Activated CD8-positive, alpha-beta memory T cell treated with anti-CD3 and anti-CD28 coated beads, Interleukin-2, amount 50 U/mL, for 4 hours (primary cell): ENCODE data around the gene PTPRF.
"Not testable (repeated sequence)": the region's sequence is repeated elsewhere in the genome, so short reads cannot be mapped to it uniquely, and the experiment has no call there.

Source experiments
- DNase-seq: peaks from one replicate; pipeline ENCODE4 v3.0.0-alpha.2; 2020

The PTPRF gene

DNA sequence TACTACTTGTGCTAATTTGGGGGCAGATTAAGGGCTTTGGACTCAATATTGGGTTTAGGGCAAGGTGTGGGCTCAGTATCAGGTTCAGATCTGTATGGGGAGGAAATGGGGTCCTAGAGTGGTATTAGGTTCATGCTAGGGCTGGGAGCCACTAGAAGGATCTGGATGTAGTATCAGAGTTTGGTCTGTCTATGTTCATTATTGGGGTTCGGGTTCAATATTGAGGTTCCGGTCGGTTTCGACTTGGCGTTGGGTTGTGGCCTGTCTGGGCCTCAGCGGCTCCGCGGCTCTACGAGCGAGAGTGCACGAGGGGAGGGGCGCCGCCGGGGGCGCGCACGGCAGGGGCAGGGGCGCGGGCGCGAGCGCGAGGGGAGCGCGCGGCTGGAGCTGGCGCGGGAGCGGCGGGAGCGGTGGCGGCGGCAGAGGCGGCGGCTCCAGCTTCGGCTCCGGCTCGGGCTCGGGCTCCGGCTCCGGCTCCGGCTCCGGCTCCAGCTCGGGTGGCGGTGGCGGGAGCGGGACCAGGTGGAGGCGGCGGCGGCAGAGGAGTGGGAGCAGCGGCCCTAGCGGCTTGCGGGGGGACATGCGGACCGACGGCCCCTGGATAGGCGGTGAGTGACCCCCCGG lies at the start of gene PTPRF:
PTPRF (plus strand) TSS at position 401 of the 624 bp plus-strand sequence. CDS start 14,193 bp downstream, outside the sequence.
- DNase-seq, result peak; percentile 25

DNA sequence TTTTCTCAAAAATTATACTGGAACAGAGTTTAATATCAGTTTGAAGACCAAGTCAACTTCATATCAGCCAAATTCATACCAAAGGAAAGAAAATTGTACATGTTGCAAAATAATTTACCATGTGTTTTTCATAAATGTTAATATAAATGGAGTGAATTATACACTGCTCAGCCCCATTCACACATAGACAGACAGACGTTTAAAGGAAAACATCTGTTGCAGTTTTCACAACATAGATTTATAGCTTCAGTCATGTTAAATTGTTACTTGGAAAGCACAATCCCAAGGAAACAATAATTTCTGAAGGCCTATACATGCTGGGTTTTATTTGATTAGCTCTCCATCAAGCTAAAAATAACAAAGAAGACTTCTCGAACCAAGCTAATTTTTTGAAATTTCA lies 49.2 kb upstream of the PTPRF start:
- DNase-seq, result no peak

DNA sequence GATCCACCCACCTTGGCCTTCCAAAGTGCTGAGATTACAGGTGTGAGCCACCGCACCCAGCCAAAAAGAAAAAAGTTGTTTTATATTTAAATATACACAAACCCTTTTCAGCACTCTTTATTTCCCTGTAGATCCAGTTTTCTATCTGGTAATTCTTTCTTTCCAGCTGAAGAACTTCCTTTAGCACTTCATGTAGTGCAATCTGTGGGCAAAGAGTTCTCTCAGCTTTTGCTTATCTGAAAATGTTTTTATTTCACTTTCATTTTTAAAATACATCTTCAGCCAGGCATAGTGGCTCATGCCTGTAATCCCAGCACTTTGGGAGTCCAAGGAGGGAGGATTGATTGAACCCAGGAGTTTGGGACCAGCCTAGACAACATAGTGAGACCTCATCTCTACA lies 48.5 kb upstream of the PTPRF start:
- DNase-seq, result no peak

DNA sequence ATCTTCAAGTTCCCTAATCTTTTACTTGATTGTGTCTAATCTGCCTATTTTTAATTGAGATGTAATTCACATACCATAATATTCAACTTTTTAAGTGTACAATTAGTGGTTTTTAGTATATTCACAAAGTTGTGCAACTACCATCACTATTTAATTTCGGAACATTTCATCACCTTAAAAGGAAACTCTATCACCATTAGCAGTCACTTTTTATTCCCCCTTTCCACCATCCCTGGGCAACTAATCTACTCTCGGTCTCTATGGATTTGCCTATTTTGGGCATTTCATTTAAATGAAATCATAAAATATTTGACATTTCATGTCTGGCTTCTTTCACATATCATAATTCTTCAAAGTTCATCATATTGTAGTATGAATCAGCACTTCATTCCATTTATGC lies 46.3 kb upstream of the PTPRF start:
- DNase-seq, result no peak

DNA sequence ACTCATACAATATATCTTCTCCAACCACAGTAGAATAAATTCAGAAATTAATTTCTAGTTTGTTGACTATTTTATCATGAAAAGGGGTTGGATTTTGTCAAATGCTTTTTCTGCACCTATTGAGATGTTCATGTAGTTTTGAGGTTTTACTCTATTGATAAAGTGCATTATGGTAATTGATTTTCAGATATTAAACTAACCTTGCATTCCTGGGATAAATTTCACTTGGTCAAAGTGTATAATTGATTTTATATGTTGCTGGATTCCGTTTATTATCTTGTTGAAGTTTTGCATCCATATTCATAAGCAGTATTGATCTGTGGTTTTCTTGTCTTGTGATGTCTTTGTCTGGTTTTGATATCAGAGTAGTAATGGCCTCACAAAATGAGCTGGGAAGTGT lies 42.5 kb upstream of the PTPRF start:
- no peak for DNase-seq

DNA sequence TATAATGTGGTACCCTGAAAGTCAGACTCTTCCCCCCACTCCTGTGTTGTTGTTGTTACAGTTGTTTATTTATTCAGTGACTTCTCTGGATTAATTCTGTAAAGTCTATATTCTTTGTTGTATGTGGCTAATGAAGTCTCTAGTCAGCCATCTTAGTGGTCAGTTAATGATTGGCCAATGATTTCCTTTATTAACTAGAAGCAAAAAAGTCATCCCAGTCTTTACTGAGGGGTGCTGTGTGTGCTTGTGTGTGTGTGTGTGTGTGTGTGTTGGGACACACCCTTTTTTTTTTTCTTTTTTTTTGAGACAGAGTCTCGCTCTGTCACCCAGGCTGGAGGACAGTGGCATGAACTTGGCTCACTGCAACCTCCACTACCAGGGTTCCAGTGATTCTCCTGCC lies 39.6 kb upstream of the PTPRF start:
- no peak for DNase-seq

DNA sequence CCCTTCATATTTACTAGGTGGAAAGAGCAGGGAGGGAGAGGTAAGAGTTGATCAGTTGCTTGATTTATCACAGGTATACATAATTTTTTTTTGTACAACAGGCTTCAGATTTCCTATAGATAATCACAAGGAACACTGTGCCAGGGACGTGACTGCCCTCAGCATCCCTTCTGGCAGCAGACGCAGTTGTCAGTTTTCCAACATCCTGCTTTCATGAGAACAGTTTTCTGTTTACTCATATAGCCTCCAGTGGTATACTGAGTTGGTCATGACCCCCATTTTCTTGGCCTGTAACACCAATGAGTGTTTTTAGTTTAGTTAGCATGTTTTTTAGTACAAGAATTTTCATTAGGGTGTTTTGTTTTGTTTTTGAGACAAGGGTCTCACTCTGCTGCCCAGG lies 37.9 kb upstream of the PTPRF start:
- DNase-seq, result no peak

DNA sequence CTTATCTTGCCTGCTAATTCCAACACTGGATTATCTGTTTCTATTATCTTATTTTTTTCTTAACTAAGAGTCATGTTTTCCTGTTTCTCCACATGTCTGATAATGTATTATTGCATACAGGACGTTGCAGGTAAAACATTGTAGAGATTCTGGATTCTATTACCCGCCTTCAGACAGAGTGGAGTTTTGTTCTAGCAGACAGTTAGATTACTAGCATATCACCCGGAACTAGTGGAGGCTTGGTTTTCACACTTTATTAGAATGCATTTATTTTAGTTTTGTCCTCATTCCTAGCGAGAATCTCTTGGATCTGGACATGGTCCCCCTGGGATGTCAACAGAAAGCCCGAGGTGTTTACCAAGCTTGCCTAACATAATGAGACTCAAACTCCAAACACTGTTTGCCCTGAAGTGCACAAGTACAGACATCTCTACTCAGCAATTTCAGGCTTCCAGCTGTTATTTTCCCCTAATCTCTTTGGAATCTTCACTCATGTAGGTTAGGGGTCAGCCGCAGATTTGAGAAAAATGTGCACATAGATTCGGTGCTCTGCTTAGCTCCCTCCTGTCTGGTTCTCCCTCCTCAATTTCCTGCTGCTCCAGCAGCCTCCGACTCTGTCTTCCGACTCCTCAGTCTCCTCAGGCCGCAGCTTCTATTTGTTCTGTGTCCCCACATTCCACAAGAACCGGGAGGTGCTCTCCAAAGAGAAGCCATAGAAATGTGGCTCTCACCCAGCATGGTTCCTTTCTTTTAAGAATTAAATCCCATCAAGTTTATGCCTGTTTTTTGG lies 36.8 kb upstream of the PTPRF start:
- no peak for DNase-seq

DNA sequence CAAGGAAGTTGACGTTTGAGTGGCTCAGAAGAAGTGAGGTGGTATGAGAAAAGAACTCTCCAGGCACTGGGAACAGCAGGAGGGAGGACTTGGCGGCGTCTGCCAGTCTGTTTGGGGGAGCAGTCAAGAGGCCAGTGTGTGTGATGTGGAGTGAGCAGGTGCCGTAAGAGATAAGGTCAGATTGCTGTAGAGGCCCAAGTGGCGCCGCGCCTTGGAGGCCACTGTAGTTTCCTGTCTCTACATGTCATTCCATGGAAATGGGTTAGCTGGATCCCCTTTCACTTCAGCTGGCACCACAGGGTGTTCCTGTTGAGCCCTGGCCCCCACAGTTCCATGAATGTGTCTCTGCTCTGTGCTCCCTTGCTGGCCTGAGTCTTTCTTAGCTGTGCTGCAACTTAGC lies 35.5 kb upstream of the PTPRF start:
- DNase-seq, result no peak

DNA sequence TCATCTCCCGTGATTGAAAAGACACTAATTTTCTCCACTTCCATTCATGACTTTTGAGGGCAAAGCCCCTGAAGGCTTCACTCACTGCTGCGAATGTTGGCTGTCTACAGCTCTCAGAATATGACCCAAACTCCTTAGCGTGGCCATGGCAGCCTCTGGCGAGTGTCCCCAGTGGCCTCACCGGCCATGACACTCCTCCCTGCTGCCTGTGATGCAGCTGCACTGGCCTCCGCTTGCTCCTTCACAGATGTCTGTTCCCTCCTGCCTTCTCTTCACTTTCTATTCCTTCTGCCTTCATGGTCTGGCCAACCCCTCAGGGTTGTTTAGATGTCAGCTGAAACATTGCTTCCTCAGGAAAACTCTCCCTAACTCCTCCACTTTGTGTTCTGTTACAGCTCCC lies 30.8 kb upstream of the PTPRF start:
- DNase-seq, result no peak

DNA sequence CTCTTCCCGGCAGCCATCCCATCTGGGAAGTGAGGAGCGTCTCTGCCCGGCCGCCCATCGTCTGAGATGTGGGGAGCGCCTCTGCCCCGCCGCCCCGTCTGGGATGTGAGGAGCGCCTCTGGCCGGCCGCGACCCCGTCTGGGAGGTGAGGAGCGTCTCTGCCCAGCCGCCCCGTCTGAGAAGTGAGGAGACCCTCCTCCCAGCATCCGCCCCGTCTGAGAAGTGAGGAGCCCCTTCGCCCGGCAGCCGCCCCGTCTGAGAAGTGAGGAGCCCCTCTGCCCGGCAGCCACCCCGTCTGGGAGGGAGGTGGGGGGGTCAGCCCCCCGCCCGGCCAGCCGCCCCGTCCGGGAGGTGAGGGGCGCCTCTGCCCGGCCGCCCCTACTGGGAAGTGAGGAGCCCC lies 28.9 kb upstream of the PTPRF start:
- not testable (repeated sequence) for DNase-seq

DNA sequence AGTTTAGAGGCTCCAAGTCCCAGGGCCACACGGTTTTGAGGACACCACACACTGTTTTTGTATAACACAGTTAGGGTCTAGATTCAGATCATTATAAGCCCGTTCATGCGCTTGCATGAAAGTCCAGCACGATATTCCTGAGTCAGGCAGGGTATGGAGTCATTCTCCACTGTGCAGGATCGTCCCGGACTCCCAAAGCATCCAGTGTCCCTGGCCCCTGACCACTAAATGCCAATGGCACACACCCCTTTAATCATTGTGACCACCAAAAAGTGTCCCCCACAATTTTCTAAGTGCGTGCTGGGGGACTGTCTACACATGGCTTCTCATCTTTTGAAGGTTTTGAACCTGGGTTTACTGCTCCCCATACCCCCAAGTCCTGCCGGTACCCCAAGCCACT lies 27.1 kb upstream of the PTPRF start:
- no peak for DNase-seq

DNA sequence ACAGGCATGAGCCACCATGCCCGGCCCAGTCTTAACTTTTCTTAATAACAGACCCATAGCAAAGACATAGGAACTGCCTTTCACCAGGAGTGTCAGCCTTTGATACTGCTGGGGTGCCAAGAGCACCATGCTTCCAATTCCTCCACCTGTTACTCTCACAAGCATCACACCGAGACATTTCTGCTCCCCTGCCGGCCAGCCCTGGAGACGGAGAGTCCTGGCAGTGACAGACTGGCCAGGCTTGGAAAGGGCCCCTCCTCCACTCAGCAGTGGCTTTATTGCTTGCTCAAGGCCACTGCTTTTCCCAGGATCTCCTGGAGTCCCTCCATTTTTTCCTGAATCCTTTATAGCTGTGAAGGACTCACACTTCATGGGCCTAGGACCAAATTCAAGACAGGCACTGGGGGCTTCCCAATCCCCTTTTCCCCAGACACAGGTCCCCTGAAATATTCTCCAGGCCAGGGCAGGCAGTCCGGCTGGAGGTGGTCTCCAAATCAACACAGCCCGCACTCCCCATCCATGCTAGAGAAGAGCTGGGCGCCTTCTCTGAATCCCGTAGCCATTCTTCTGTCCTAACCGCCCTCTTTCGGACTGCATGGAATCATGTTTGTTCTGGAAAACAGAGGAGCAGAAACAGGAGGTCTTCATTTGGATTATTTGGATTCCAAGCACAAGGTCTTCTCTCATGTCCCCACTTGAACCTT lies 25.5 kb upstream of the PTPRF start:
- DNase-seq, result no peak

DNA sequence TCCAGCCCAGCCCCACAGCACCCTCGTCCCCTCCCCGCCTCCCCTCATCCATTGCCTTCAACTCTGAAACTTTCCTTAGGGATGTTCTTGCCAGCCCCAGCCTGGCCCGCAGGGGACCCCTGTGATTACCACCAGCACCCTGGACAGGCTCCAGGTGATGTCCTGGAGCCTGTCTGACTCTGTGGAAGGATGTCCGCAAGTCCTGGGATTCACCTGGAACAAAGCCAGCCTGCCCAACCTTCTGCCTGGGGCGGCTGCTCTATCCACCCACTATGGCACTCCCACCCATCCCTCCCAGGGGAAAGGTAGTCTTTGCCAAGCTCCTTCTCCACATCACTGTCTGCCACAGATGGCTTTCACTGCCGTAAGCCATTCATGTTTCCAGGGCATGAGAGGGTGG lies 24.4 kb upstream of the PTPRF start:
- DNase-seq, result no peak

DNA sequence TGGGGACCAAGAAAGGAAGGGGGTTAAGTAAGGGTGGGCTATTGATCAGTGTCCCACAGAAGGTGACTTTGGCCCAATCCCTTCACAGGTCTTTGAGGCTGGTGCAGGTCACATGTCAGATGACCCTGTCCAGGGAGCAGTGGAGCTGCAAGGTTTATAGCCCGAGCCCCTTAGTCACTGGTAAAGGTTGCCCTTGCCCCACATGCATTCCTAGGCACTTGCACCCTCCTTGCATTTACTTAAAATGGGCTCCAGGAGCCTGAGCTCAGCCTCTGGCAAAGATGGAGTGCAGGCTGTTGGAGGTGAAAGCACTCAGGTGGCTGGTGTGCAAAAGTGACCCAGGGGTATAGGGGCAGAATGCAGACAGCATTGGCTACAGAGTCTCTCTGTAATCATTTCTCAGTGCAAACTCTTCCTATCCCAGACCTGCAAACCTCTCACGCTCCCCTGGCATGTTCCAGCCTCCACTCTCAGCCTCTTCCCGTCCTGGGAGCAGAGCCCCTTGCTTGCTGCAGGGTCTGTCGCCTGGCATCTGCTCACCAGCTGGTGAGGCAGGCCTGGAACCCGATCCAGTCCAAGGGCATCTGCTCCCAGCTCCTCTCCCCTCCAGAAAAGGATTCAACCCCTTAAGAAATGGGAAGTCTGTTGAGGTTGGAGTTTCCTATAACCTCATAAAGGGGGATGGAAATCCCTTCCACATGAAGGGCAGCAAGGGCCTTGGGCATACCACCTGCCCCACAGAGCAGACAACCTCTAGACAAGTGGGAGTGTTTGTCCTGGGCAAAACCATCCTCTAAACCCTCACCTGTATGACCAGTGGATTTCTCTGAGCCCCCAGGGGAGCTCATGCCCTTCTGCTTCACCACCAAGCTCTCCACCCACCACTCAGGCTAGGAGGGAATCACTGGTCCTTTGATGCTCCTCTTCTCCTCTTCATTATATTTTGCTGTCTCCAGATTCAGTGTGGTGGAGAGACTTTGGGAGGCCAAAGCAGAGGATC lies 23.1 kb upstream of the PTPRF start:
- DNase-seq, result no peak

DNA sequence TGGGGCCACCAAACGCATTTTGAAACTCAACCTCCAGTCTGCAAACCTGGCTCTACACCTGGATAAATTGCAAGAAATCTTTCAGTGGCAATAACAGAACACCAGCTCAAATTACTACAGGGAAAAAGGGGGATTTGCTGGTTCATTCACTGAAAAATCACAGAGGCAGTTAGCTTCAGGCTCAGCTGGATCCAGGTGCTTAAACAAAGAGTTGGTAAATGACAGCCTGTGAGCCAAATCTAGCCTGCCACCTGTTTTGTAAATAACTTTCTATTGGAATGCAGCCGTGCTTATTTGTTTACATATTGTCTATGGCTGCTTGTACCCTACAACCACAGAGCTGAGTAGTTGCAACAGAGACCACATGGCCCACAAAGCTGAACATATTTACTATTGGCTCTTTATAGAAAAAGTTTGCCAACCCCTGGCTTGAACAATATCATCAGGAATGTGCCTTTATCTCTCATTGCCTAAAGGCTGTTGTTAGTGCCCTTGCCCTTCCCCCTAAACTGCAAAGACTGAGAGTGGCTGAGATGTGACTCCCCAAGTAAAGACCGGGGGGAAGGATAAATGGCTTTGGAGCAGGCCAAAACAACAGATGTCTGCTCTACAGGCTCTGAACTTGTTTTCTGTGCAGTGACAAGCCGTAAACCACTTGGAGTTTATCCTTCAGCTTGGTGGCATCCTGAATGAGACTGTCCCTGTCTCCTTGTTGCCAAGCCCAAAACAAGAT lies 21.5 kb upstream of the PTPRF start:
- no peak for DNase-seq

DNA sequence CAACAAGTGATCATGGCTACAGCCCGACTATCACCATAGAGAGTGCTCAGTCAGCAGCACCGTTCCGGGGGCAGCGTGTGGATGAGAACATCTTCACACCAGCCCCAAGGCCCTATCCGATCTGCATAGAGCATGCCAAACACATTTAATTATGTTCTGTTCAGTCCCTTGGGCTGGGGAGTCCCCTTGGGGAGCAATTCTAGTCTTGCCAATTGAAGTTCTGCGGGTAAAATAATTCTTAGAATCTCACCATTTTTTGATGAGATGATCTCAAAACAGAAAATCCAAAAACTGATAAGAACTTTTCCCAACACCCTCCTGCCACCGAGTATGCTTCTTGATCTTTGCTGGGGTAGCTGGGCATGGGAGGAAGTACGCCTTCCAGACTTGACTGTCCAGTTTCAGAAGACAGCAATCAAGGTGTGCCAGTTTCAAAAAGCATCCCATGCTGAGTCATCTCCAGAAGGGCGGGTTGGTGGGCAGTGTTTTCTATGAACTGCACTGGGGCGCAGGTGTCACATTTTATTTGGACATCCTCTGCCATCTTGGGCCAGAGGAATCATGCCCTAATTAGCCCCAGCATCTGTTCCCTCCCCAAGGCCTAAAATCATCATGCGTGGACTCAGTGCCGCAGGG lies 20.8 kb upstream of the PTPRF start:
- no peak for DNase-seq

DNA sequence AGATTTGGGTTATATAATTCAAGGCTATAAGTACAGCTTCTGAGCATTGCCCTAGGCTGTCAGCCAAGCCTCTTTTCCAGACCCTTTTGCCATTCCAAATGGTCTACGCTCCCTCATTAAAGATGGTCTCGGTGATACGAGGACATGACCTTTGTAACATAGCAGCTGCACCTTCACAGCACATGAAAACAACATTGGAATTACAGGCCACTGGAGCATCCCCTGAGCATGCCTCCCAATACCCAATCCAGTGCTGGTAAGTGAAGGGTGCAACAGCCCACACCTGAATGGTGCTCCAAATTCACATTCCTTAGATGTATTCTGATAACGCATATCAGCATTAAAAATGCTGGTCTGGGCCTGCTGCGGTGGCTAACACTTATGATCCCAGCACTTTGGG lies 20.1 kb upstream of the PTPRF start:
- no peak for DNase-seq

DNA sequence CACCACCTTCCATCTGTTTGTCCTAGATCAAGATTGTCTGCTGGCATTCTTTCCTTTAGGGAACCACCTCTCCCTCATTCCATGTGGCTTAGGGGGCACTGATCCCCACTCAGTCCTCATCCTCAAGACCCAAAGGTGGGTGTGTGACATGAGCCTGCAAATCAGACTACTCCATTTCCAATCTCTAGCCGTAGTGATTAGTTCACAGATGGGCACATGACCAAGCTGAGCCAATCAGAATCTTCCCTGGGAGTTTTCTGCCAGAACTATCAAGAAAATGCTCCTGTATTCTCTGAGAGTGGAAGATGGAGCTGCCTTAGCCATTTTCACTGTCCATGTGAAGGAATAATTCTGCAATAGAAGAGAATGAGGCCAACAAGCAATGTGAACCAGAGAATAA lies 19.3 kb upstream of the PTPRF start:
- DNase-seq, result no peak

DNA sequence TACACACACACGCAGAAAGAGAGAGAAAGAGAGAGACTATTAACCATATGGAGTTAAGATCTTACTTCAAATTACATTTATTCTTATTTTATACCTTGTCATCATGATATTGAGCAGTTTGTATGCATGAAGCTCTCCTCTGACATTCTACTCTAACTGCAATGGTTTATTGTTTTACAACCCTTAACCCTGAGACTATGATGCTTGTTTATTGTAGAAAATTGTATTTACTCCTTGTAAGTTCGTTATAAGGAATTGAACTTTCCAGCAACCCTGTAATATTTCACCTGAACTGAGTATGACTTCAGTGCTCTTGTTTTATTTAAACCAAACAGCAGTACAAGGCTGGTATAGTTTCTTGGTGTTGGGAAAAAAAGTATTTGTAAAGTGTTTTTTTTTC lies 18.6 kb upstream of the PTPRF start:
- no peak for DNase-seq

DNA sequence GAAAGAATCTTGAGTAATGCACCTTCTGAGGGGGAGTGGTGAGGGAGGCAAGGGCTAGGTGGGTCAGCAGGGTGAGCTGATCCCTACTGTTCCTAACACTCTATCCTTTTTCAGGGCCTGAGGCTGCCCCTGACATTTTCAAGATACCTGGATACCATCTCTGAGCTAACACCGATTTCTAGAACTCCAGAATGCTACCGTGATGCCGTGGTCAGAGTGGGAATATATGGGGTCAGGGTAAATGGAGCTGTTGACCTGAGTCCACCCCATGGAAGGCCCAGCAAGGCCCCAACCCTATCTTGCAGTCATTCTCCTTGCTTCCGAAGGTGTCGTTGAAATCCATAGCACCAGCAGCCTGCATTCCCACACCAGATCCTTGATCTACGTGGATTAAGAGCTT lies 18.0 kb upstream of the PTPRF start:
- DNase-seq, result no peak
